IPS-18a (cell line): Measurements from ENCODE around the gene GATAD2B.

Experiments
- H3K27ac ChIP-seq: one replicate; pipeline ENCODE4 v1.5.1; 2013; ENCODE audit warnings: low read length
- H3K27me3 ChIP-seq: one replicate; pipeline ENCODE4 v1.6.1; 2013; ENCODE audit warnings: mild to moderate bottlenecking, low read length; ENCODE audit not compliant: control insufficient read depth, insufficient read depth
- H3K36me3 ChIP-seq: one replicate; pipeline ENCODE4 v1.6.1; 2013; ENCODE audit warnings: low read depth, low read length; ENCODE audit not compliant: control insufficient read depth
- H3K4me1 ChIP-seq: one replicate; pipeline ENCODE4 v1.6.1; 2013; ENCODE audit warnings: low read depth, low read length; ENCODE audit not compliant: control insufficient read depth
- H3K4me3 ChIP-seq: one replicate; pipeline ENCODE4 v1.5.1; 2013; ENCODE audit warnings: low read length
- H3K9ac ChIP-seq: one replicate; pipeline ENCODE4 v1.6.1; 2013; ENCODE audit warnings: mild to moderate bottlenecking, low read length, moderate library complexity
- H3K9me3 ChIP-seq: one replicate; pipeline ENCODE4 v1.6.1; 2013; ENCODE audit warnings: low read depth, low read length; ENCODE audit not compliant: control insufficient read depth

GATAD2B gene

DNA sequence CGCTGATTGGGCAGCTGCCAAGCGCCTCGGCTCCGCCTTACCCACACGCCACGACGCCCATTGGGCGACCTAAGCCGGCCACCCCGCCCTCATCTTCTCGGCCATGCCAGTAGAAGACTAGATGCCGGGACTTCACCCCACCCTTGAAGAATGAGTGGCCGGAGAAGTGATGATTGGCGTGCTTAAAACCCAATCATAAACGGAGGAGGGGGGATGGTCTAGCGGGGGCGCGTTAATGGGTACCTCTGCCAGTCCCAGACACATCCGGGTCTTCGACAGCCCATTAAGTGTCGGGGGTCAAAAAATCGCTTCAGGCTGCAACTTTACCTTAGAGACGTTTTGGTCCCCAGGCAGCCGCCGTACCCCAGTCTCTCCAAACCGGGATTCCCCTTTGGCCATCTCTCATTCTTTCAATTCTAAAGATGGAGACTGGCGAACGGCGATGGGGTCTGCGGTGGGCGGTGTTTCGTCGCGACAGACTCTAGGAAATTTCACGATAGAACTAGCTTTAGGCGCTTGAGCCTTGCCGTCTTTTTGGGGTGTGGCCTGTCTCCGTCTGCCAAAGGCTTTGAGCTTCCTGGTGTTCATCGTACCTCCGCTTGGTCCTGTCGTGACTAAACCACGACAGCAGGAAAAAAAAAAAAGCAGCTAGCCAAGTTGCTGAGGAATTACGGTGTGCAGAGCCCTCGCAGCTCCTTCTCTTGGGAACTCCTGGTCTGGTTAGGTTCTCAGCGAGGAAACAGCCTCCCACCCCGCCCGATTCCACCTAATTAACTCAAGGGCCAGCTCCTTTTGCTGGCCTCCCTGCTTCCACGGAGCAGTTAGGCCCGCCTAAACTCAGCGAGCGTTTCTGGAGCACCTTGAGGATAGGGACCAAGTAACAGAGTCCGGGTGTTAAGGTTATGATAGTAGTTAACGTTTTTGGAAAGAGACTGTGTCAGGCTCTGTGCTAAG lies at the start of gene GATAD2B:
TSS of gene GATAD2B (minus strand) at position 1 of the 954 bp plus-strand sequence. CDS start 94,625 bp downstream, outside the sequence.
- Histone ChIP-seq H3K4me1 (peaks cover 15% of the 10 kb centered on the region), H3K27ac (peak within 1 kb of the TSS; percentile 93), H3K4me3 (peak within 1 kb of the TSS; percentile 98), H3K9me3 (no peaks in the 10 kb centered on the region), H3K27me3 (no peaks in the 10 kb centered on the region), H3K9ac (peak within 1 kb of the TSS; percentile 96), H3K36me3 (no peaks in the 10 kb centered on the region)

DNA sequence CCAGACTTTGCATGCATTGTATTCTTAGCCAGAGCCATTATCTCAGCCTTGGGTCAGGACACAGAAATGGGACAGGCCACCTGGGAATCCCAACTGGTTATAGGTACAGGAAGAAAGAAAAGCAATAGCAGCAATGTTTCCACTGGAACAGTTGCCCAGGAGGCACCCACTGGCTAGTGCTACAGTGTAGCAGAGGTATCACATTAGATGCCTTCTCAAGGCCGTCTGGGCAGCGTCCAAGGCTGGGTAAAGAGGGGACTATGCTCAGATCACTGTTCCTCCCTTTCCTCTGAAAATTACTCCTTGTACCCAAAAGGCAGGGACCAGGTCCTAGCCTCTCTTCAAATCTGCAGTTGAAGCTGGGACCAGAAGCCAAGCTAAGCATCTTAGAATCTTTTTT lies 47.6 kb upstream of the GATAD2B start:
- Histone ChIP-seq H3K9ac (no peak overlapping the region), H3K4me1 (peaks cover 11% of the 10 kb centered on the region), H3K27me3 (no peaks in the 10 kb centered on the region)

DNA sequence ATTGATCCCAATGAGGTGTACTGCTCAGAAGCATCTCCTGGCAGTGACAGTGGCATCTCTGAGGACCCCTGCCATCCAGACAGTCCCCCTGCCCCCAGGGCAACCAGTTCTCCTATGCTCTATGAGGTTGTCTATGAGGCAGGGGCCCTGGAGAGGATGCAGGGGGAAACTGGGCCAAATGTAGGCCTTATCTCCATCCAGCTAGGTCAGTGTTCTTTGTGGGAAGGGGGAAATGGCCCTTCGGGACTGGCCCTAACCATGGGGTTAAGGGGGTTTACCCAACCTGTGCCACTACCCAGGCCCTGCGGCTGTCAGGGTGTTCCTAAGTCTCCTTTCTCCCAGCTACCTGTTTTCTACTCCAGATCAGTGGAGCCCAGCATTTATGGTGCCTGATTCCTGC lies 46.2 kb upstream of the GATAD2B start:
- peaks cover 11% of the 10 kb centered on the region for H3K4me1 ChIP-seq
- no peaks in the 10 kb centered on the region for H3K27me3 ChIP-seq
- H3K9ac ChIP-seq: peak overlapping the region; percentile 95
- H3K36me3 ChIP-seq: peaks cover 3% of the 10 kb centered on the region
- H3K9me3 ChIP-seq: no peaks in the 10 kb centered on the region
- no peak overlapping the region for H3K27ac ChIP-seq
- H3K4me3 ChIP-seq: peak overlapping the region; percentile 86

More for the DNA sequence above, 47.6 kb upstream of the GATAD2B start:
- no peak overlapping the region for H3K4me3 ChIP-seq
- no peak overlapping the region for H3K27ac ChIP-seq
- peaks cover 14% of the 10 kb centered on the region for H3K36me3 ChIP-seq
- H3K9me3 ChIP-seq: no peaks in the 10 kb centered on the region

DNA sequence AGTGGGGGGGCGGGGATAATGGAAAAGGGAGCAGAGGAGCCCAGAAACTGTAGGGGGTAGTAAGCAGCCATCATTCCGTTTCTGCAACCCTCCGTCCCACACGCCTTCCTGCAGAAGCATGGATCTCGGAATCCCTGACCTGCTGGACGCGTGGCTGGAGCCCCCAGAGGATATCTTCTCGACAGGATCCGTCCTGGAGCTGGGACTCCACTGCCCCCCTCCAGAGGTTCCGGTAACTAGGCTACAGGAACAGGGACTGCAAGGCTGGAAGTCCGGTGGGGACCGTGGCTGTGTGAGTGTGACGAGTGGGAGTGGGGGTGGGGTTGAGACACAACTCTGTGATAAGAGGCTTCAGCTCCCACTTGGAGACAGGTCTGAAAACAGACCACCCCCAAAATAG lies 45.6 kb upstream of the GATAD2B start:
- no peaks in the 10 kb centered on the region for H3K27me3 ChIP-seq
- H3K36me3 ChIP-seq: no peaks in the 10 kb centered on the region
- no peaks in the 10 kb centered on the region for H3K9me3 ChIP-seq
- peak overlapping the region; percentile 95 for H3K9ac ChIP-seq
- H3K4me3 ChIP-seq: peak overlapping the region; percentile 86
- H3K4me1 ChIP-seq: peaks cover 11% of the 10 kb centered on the region
- H3K27ac ChIP-seq: peak overlapping the region; percentile 90

DNA sequence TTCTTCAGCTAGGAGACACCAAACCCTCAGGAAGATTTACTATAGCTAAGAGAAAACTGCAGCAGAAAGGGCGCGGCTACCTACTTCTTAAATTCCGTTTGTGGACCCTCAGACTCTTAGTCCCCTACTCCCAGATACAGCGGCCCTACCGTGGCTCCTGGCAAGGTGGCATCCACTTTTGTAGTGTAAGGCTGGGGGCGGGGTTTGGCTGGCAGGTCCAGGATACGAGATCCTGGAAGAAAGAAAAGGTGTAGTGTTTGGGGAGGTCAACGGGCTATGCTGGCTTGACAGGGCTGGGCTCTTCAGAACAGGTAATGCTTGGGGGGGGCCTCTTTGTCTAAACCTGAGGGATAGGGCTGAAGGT lies 45.2 kb upstream of the GATAD2B start:
- no peaks in the 10 kb centered on the region for H3K9me3 ChIP-seq
- peak overlapping the region; percentile 90 for H3K27ac ChIP-seq
- peak overlapping the region; percentile 95 for H3K9ac ChIP-seq
- no peaks in the 10 kb centered on the region for H3K27me3 ChIP-seq
- no peaks in the 10 kb centered on the region for H3K36me3 ChIP-seq
- peaks cover 11% of the 10 kb centered on the region for H3K4me1 ChIP-seq
- peak overlapping the region; percentile 86 for H3K4me3 ChIP-seq

DNA sequence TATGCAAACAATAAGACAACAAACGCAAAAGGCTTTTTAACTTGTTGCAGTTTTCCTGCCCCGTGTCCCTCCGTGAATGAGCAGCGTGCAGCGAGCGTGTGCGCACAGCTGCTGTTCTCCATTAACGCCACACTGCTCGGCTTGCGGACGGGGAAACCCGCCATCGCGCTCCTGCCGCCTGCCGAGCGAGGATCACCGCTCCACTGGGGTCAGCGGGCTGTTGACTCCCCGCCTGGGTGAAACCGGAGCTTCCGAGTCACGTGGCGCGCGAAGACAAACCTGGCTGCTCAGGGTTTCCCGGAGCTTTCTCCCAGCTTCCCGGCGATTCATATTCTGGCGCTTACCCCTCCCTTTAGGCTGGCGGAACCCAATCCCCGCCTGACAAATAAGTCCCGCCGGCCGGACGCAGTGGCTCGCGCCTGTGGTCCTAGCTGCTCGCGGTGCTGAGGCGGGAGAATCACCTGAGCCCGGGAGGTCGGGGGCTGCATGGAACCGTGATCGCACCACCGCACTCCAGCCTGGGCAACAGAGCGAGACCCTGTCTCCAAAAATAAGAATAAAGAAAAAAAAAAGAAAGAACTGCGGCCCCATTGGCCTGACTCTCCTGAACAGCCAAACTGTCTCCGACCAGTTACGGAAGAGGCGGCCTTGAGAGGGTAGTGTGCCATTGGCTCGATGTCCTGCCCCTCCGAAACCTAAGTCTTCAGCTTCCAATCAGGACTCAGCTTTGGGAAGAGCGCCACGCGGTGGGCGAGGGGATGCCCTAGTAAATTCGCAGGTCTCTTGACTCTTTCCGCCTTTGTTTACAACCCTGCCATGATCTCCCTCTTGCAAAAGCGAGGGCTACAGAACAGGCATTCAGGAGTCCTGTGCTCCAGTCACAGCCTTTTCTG lies 44.6 kb upstream of the GATAD2B start, which contains the start of gene CREB3L4:
TSS of gene CREB3L4 (plus strand) at position 796 of the 893 bp plus-strand sequence. CDS start 624 bp downstream, outside the sequence.
- no peaks in the 10 kb centered on the region for H3K9me3 ChIP-seq
- peaks cover 11% of the 10 kb centered on the region for H3K4me1 ChIP-seq
- H3K27ac ChIP-seq: peak within 1 kb of the TSS; percentile 90
- peak within 1 kb of the TSS; percentile 86 for H3K4me3 ChIP-seq
- peak within 1 kb of the TSS; percentile 95 for H3K9ac ChIP-seq
- no peaks in the 10 kb centered on the region for H3K27me3 ChIP-seq
- H3K36me3 ChIP-seq: no peaks in the 10 kb centered on the region

DNA sequence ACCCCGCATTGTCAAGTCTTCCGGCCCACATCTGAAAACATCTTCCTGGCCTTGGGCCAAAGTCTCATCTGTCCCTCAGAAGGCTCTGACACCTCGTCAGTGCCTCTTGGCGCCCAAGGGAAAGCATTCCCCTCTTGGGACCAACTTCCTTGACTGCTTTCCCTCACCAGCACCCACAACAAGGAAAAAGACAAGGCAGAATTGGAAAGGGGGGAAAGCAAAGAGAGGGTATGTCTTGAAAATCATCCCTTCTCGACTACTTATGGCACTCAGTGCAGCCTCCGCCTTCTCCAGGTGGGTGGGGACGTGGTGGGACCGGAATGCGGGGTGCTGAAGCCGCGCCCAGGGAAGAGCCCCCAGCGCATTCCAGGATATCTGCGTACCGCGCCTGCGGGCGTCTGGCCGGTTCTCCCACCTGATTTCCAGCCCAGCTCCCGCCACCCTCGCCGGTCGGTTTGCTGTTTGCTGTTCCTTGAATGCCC lies 41.1 kb upstream of the GATAD2B start:
- Histone ChIP-seq H3K4me1 (peaks cover 19% of the 10 kb centered on the region), H3K4me3 (peak overlapping the region; percentile 96), H3K27ac (peak overlapping the region; percentile 88), H3K27me3 (no peaks in the 10 kb centered on the region), H3K9ac (peak overlapping the region; percentile 95), H3K36me3 (peaks cover 20% of the 10 kb centered on the region), H3K9me3 (no peaks in the 10 kb centered on the region)

DNA sequence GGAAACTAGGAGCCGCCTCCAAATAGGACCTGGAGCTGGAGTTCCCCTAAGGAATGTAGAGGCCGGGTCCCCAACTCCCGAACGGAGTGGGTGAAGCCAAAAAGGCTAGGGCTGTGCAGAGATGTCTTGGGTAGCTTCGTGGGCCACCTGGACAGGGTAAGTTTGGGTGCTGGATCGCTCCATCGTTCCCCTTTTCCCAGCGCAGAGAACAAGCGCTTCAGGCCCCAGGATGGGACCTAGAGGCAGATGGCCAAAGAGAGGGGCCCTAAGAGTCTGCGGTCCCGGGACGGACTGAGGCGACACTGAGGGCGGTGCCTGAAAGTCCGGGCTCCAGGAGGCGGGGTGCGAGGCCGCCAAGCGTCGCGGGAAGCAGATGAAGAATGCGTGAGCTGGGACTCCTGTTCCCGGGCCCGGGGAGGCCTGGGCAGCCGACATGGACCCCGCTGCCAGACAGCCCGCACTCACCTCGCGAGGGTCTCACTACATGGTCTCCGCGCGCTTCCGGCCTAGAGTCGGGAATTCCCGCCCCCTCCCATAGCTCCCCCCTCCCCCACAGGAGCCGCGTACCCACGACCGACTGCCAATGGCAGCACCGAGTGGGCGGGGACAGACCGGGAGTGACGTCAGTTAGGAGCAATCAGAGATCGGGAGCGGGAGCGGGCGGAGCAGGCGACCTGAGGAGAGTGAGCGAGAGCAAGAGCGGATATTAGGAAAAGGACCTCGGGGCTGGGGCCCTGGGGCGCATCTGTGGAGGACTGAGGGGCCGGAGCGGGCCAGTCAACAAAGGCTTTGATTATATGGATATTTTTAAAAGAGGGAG lies 40.5 kb upstream of the GATAD2B start, which contains the start of gene SLC39A1:
TSS of gene SLC39A1 (minus strand) at position 508 of the 820 bp plus-strand sequence. CDS start 822 bp downstream, outside the sequence.
- Histone ChIP-seq H3K27me3 (no peaks in the 10 kb centered on the region), H3K4me1 (peaks cover 12% of the 10 kb centered on the region), H3K9ac (peak within 1 kb of the TSS; percentile 95), H3K9me3 (no peaks in the 10 kb centered on the region), H3K27ac (peak within 1 kb of the TSS; percentile 88), H3K4me3 (peak within 1 kb of the TSS; percentile 96), H3K36me3 (peaks cover 20% of the 10 kb centered on the region)

DNA sequence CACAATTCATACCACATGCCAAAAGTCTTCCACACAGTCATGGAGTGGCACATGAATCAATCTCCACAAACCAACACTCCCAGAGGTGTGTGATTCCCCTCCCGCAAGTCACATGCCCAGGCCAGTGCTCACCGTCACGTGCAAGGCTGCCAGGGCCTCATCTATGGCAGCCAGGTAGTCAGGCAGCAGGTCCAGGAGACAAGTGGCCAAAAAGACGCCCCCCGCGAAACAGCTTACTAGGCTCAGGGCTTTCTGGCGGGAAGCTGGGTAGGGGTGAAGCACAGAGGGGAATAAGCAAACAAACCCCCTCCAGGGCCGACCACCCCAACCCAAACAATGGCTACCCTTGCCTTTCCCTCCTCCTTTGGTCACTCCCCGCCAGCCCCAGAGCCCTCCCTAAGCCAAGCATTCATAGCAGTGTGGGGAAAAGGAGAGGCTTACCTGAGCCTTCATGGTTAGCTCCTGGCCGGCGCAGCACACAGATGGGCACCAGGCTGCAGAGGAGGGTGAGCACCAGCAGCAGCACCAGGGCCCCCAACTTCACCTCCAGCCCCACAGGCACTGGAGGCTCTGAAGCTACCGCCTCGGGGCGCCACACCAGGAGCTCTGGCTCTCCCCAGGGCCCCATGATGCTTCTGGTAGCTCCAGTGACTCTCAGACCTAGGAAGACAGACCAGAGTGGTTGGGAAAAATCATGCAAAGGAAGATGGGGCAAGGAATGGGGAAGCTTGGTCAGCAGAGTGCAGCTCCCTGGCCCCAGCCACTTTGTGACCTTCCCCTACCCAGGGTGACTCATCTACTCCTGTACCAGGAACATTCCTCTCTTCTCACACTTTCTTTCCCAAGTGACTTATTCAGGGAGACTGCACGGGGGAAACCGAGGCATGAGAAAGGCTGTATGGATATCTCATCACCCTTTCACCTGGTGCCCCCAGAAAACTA lies 39.6 kb upstream of the GATAD2B start:
- Histone ChIP-seq H3K9ac (peak overlapping the region; percentile 95), H3K4me3 (peak overlapping the region; percentile 96), H3K36me3 (peaks cover 20% of the 10 kb centered on the region), H3K9me3 (no peaks in the 10 kb centered on the region), H3K27ac (peak overlapping the region; percentile 86), H3K27me3 (no peaks in the 10 kb centered on the region), H3K4me1 (peaks cover 13% of the 10 kb centered on the region)

DNA sequence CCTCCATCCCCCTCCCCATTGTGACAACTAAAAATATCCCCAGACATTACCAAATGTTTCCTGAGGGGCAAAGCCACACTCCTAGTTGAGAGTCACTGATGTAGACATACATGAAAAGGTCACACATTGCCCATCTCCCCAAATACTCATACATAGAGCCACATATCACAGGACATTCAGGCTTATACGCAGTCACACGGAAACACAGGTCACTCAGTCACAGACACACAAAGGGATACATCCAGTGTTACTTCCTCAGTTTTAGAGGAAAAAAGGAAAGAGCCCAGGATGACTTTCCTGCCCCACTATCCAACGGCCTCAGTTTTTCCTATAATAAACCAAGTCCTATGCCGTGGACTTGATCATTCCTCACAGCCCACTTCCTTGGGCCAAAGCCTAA lies 38.6 kb upstream of the GATAD2B start:
- H3K4me1 ChIP-seq: peaks cover 22% of the 10 kb centered on the region
- peak overlapping the region; percentile 96 for H3K4me3 ChIP-seq
- H3K27ac ChIP-seq: no peak overlapping the region

More for the DNA sequence above, 38.6 kb upstream of the GATAD2B start:
- Histone ChIP-seq H3K9ac (peak overlapping the region; percentile 95), H3K27me3 (no peaks in the 10 kb centered on the region), H3K9me3 (no peaks in the 10 kb centered on the region), H3K36me3 (peaks cover 20% of the 10 kb centered on the region)
